Neural crest cell (in vitro differentiated cells): ENCODE measurements around the gene NPTN. TPM values are rescaled to one million over a fixed set of nuclear protein-coding genes. Genes with fewer than 3 reads are reported as not detected.
"Not testable (repeated sequence)": the region's sequence is repeated elsewhere in the genome, so short reads cannot be mapped to it uniquely, and the experiment has no call there.

Source experiments
- DNase-seq: peaks from one replicate; pipeline ENCODE4 v3.0.0; 2021; ENCODE audit warnings: low read depth, mixed read lengths, low spot score
- H3K27ac Mint-ChIP-seq: one replicate; pipeline ENCODE4 v1.8.0; 2021; ENCODE audit warnings: mild to moderate bottlenecking, mixed read lengths; ENCODE audit not compliant: unreplicated experiment
- H3K27me3 Mint-ChIP-seq: 2 replicates; pipeline ENCODE4 v1.8.0; 2021; ENCODE audit warnings: low read depth, mild to moderate bottlenecking, mixed read lengths
- H3K36me3 Mint-ChIP-seq: 2 replicates; pipeline ENCODE4 v1.8.0; 2021; ENCODE audit warnings: low read depth, mild to moderate bottlenecking, mixed read lengths
- H3K4me1 Mint-ChIP-seq: 2 replicates; pipeline ENCODE4 v1.8.0; 2021; ENCODE audit warnings: mixed read lengths
- H3K4me3 Mint-ChIP-seq: one replicate; pipeline ENCODE4 v1.8.0; 2021; ENCODE audit warnings: mild to moderate bottlenecking, mixed read lengths
- H3K9me3 Mint-ChIP-seq: 2 replicates; pipeline ENCODE4 v1.8.0; 2021; ENCODE audit warnings: mixed read lengths
- CTCF ChIP-seq: fragments of 200-600 bp; sonication (generic); conservative IDR thresholded peaks from 2 replicates; pipeline ENCODE4 v1.5.0; 2021; ENCODE audit warnings: antibody characterized with exemption, mild to moderate bottlenecking
- total RNA-seq: library from RNA; stranded (reverse); gene quantifications from 2 replicates; pipeline ENCODE4 v1.2.1, GENCODE V29; 2021

NPTN gene
- total RNA-seq, 1 donor from 2014 or later: 54.9 TPM

GRCh38 chr15:73584699-73585420 is 48.3 kb downstream of the NPTN start:
- Mint-ChIP-seq H3K4me3 (no peak overlapping the region), H3K4me1 (no peaks in the 10 kb centered on the region), H3K9me3 (no peaks in the 10 kb centered on the region), H3K27ac (no peak overlapping the region), H3K36me3 (peaks cover 6% of the 10 kb centered on the region), H3K27me3 (no peaks in the 10 kb centered on the region)
- no peak for TF ChIP-seq CTCF
- DNase-seq: no peak

DNA sequence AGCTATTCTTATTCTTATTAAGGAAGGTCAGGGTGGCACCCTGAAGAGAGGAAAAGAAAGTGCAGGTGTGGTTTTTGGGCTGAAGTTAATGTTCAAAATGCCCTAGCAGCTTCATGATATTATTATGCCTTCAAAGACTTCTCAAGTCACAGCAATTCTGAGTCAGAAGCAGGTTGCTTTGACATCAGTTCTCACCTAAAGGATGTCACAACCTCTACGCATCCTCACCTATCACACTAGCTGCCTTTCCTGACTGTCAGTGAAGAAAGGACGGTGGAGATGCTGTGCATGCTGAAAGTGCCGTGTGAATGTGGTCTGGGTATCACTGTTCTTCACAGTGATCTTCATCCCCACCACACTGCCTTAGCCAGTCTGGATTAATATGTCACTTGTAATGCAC is 49.6 kb downstream of the NPTN start:
- H3K27me3 Mint-ChIP-seq: no peaks in the 10 kb centered on the region
- TF ChIP-seq CTCF: no peak
- H3K36me3 Mint-ChIP-seq: peaks cover 3% of the 10 kb centered on the region
- no peak overlapping the region for H3K27ac Mint-ChIP-seq
- no peak for DNase-seq
- no peaks in the 10 kb centered on the region for H3K4me1 Mint-ChIP-seq
- no peaks in the 10 kb centered on the region for H3K9me3 Mint-ChIP-seq
- H3K4me3 Mint-ChIP-seq: no peak overlapping the region

DNA sequence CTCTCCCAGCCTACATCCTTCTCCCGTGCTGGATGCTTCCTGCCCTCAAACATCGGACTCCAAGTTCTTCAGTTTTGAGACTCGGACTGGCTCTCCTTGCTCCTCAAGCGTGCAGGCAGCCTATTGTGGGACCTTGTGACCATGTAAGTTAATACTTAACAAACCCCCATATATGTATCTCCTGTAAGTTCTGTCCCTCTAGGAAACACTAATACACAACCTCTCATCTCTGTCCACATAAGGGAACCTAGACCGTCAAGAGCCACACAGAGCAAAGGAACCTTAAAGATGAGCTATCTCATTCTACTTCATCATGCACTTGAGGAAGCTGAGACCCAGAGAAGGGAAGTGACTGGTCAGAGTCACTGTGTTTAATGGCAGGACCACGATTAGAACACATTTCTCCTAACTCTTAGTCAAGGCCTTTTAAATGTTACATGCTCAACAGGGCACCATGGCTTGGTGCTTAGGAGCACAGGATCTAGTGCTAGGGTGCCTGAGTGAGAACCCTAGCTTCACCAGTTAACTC is 50.3 kb downstream of the NPTN start:
- Mint-ChIP-seq H3K27ac (no peak overlapping the region), H3K4me1 (no peaks in the 10 kb centered on the region), H3K9me3 (no peaks in the 10 kb centered on the region), H3K27me3 (no peaks in the 10 kb centered on the region), H3K36me3 (no peaks in the 10 kb centered on the region), H3K4me3 (no peak overlapping the region)
- no peak for DNase-seq
- no peak for TF ChIP-seq CTCF

DNA sequence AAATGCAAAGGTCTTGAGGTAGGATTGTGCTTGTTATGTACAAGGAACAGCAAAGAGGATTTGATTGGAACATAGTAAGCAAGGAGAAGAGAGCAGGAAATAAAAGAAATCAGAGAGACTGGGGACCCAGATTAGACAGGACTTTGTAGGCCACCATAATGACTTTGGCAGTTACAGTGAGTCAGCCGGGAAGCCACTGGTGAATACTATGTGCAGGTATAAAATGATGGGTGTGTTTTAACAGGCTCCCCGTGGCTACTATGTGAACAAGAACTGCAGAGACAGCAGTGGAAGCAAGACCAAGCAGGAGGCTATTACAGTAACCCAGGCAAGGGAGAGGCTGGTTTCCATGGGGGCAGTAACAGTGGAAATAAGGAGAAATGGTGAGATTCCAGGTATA is 55.2 kb downstream of the NPTN start:
- no peak for TF ChIP-seq CTCF
- Mint-ChIP-seq H3K9me3 (no peaks in the 10 kb centered on the region), H3K27me3 (no peaks in the 10 kb centered on the region), H3K4me3 (no peak overlapping the region), H3K36me3 (no peaks in the 10 kb centered on the region), H3K4me1 (no peaks in the 10 kb centered on the region), H3K27ac (no peak overlapping the region)
- no peak for DNase-seq

DNA sequence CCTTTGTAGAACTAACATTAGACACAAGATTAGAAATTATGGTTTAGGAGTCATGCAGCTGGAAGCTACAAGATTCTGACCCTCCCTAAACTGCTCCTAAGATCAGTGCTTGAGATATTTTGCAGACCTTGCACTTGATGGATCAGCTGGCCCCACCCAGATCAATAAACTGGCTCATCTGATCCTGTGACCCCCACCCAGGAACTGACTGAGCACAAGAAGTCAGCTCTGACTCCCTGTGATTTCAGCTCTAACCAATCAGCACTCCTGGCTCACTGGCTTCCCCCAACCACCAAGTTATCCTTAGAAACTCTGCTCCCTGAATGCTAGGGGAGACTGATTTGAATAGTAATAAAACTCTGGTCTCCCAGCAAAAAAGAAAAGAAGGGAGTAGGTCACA is 55.6 kb downstream of the NPTN start:
- not testable (repeated sequence) for H3K27me3 Mint-ChIP-seq, DNase-seq, H3K36me3 Mint-ChIP-seq, H3K4me3 Mint-ChIP-seq, H3K4me1 Mint-ChIP-seq, H3K27ac Mint-ChIP-seq, H3K9me3 Mint-ChIP-seq

- TF ChIP-seq CTCF: no peak
- H3K4me1 Mint-ChIP-seq: no peaks in the 10 kb centered on the region
- H3K27ac Mint-ChIP-seq: no peak overlapping the region
- no peaks in the 10 kb centered on the region for H3K9me3 Mint-ChIP-seq
- no peaks in the 10 kb centered on the region for H3K27me3 Mint-ChIP-seq
- no peak overlapping the region for H3K4me3 Mint-ChIP-seq
- no peaks in the 10 kb centered on the region for H3K36me3 Mint-ChIP-seq
- DNase-seq: no peak
Measured at GRCh38 chr15:73575636-73576247, 57.4 kb downstream of the NPTN start.
